Testis (tissue), 2 donors: ENCODE measurements around the gene NCOR2.

Experiments
- POLR2A ChIP-seq: fragments of 450-650 bp; IDR thresholded peaks from one replicate; pipeline ENCODE4 v1.6.1; 2017; ENCODE audit warnings: antibody characterized with exemption, mild to moderate bottlenecking, moderate library complexity
- TF ChIP-seq, protein P1 (sequence below), 3 experiments: fragments of 450-650 bp in 2 of 3; fragments of 200-600 bp in 1 of 3; sonication (generic) in 1 of 3; IDR thresholded peaks; one replicate each; pipeline ENCODE4 v1.5.1; 2016 to 2019; ENCODE audit warnings: antibody characterized with exemption in 3 of 3, mild to moderate bottlenecking in 2 of 3, moderate library complexity in 1 of 3

DNA sequence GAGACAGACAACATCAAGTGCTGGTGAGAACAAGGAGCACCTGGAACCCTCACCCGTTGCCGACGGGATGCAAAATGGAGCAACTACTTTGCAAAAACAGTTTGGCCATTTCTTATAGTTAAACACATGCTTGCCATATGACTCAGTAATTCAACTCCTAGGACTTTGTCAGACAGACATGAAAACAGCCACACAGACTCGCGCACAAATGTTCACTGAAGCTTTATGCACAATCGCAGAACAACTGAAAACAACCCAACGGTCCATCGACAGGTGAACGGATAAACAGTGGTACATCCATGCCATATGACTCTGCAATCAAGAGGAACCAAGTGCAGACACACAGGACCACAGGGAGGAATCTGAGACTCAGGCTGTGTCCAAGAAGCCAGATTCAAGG, 30.8 kb downstream of the NCOR2 start:
- TF ChIP-seq, protein P1, sequence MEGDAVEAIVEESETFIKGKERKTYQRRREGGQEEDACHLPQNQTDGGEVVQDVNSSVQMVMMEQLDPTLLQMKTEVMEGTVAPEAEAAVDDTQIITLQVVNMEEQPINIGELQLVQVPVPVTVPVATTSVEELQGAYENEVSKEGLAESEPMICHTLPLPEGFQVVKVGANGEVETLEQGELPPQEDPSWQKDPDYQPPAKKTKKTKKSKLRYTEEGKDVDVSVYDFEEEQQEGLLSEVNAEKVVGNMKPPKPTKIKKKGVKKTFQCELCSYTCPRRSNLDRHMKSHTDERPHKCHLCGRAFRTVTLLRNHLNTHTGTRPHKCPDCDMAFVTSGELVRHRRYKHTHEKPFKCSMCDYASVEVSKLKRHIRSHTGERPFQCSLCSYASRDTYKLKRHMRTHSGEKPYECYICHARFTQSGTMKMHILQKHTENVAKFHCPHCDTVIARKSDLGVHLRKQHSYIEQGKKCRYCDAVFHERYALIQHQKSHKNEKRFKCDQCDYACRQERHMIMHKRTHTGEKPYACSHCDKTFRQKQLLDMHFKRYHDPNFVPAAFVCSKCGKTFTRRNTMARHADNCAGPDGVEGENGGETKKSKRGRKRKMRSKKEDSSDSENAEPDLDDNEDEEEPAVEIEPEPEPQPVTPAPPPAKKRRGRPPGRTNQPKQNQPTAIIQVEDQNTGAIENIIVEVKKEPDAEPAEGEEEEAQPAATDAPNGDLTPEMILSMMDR (IDR thresholded peaks at IDR 0.05) = no peak
- TF ChIP-seq POLR2A = no peak
